Measurements from ENCODE around the gene FAM193B.
"Not testable (repeated sequence)": the region's sequence is repeated elsewhere in the genome, so short reads cannot be mapped to it uniquely, and the experiment has no call there.

Gene FAM193B

DNA sequence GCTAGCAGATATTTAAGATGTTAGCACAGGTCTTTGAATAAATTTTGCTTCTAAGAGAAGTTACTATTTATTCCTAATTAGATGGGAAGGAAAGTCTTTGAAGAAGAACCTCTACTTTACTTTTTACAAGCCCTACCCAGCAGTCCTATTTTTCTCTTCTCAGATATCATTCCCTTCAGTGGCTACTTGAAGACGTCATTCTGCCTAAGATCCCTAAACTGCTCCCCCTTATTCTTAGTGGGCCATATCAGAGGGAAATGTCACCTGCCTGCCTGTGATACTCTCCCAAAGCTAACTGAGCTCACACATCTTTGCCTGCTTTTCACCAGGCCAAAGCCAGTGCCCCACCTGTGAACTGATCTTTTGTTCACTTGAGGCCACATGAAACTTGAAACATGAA lies 21.1 kb upstream of the FAM193B start:
- no peak for DNase-seq

DNA sequence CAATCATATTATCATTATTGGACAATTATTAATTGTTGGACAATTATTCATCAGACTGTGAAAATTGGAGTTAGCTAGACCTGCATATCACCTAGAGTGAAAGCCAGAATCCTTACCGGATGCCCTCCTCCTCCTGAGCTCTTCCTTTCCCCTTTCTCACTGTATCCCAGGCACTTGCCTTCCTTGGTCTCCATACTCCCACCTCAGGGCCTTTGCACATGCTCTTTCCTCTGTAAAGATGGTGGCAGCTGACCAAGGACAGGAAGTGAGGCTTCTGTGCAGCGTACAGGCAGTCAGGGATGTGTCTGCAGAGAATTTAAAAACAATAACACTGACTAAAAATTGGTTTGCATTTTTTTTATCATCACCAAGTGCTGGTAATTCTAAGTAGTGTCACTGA lies 15.5 kb upstream of the FAM193B start:
- DNase-seq: no peak

GRCh38 chr5:177568326-177568725 lies 14.0 kb upstream of the FAM193B start:
- no peak for DNase-seq

DNA sequence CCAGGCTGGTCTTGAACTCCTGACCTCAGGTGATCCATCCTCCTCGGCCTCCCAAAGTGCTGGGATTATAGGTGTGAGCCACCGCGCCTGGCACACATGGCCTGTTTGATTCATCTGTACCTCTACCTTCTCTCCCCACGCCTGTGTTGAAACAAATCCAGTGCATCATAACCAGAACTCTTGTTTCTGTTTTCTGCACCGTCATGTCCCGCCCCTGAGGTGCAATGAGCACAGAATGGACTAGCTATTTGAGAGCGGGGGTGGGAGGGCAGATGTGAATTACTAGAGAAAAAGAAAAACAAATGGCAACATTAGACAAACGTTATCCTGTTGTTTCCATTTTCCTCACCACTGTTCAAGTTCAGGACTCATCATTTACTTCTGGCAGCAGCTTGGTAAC lies 10.7 kb upstream of the FAM193B start:
- no peak for DNase-seq

- DNase-seq: not testable (repeated sequence)
Measured at GRCh38 chr5:177559446-177559941, 5.1 kb upstream of the FAM193B start.

DNA sequence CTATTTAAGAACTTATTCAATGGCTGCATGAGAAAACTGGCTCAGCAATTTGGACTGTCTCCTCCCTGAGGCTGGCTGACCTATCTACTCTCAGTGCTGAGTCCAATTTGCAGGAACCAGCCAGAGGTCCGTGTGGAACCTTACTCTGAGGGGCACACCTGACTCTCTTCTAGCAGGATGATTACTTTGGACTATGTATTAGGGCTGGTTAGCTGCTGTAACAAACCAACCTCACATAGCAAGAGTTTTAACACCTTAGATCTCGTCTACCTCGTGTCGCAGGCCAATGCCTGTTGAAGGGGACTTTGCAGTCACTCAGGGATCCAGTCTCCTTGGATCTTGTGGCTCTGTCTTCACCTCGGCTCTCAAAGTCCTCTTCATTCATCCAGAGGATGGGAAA lies 3.4 kb upstream of the FAM193B start:
- DNase-seq: no peak

DNA sequence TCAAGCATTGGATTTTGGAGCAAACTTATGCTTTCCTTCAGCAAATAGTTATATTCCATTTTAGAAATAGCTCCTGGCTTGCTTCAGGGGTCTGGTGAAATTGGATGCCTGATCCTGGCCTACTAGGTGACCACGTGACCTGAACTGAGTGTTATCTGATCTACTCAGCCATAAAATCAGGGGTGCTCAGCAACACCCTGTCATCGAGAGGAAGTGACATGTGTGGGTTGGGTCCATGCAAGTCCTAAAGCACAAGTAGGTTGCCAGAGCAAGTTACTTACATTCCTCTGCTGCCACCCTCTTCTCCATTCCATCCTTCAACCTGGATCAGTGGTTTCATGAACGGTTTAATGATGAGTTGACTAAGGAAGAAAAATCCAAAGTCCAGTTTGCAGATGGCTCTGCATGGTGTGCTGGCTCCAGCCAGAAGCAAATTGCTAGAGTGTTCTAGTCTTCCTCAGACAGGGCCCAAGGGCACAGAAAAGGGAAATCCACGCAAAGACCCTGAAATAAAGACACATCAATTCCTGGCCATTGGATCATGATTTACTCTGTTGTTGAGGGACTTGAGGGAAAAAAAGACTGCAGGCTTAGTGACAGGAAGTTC lies 2.8 kb upstream of the FAM193B start:
- DNase-seq: no peak

GRCh38 chr5:177555665-177556064 lies 1.3 kb upstream of the FAM193B start:
- DNase-seq: no peak

DNA sequence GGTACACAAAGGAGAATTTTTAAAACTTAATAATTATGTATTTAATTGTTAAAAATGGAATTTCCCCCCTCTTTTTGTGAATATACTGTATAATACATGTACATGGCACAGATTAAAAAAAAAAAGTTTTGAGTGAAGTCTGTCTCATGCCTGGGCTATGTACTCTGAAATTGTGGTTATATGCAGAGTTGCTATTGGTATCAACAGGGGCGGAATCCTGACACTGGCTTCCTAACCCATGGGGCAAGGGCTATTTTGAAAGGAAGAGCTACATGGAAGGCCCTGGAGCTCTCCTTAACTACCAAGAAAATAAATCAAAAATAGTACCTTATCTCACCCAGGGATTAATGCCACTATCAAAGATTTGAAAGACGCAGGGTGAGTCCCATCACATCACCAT lies 865 bp upstream of the FAM193B start:
- no peak for DNase-seq

DNA sequence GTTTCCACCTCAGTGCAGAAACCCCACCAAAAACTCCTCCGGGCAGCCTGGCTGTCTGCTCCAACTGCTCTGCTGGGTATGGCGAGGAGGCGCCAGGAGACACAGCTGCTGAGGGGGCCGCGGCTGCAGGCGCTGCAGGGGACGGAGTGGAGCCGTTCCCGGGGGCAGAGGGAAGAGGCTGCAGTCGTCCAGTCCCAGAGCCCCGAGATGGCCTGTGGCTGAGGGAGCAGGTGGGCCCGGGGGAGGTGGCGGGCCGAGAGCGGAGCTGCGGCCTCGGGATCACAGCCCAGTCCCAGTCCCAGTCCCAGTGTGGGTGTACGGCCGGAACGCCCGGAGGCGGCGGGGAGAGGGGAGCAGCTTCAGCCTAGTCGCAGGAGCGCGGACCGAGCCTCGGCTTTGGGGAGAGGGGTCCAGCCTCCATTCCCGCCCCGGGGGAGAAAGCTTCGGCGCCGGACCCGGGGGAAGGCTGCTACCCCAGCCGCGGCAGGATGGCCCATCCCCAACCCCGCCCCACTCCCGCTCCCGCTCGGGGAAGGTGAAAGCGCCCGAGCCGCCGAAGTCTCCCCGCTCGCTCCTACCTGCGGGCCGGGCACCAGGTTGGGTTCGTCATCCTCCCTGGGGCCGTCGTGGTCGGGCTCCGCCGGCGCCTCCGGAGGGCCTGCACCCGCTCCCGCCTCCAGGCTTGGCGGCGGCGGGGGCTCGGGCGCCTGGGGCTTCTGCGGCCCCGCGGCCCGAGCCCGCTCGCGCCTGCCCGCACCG lies 513 bp downstream of the FAM193B start:
- peak; percentile 27 to 36 for DNase-seq

- DNase-seq: no peak
Measured at GRCh38 chr5:177552839-177553455, 1.4 kb downstream of the FAM193B start.

DNA sequence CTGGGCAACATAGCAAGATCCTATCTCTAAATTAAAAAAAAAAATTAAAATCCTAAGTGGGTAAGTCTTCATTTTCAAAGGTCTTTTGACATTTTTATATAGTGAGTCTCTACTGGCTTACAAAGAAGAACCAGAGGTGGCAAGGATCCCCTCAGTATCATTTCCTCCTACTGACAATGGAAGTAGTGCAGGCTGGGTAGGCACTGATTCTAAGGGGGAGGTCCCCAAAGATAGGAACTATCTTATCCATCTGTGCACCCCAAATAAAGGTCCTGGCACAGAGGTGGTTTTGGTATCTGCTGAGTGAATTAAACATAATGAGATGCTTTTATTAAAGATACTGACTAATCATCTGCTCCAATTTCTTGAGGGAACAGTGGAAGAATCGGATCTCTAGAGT lies 4.2 kb downstream of the FAM193B start:
- no peak for DNase-seq

DNA sequence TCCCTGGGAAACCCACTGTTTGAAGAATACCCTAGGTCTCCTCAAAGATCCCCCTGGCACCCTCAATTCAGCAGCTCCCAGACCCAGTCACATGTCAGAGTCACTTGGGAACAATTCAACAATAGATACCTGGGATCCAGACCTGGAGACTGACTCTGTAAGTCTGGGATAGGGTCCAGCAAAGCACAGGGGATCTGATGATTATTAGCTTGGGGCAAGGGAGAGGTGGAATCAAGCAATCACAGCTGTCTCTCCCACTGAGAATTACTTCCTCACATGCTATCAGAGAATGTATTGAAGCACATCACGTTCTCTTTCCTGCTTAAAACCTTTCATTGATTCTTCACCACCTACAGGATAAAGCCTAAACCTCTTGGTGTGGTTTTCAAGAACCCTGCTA lies 5.9 kb downstream of the FAM193B start:
- DNase-seq: no peak

DNA sequence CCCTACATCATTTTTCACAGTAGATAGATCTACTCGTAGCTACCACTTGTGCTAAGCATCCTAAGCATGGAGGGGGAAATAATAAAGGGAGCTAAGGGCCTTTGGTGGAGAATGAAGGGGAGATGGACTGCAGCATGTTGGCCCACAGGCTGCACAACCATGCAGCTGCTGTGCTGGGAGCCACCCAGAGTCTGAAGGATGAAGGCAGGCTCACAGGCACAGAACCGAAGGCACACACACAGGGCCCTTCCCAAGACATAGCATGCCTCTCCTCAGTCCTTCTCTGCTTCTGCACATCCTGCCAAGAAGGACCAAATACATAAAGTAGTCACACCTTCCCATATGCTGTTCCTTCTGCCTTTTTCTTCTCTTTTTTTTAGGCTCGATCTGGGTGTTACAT lies 6.6 kb downstream of the FAM193B start:
- DNase-seq: no peak

- DNase-seq: no peak
Measured at GRCh38 chr5:177546258-177546741, 8.1 kb downstream of the FAM193B start.

- DNase-seq: no peak
Measured at GRCh38 chr5:177545487-177546257, 8.7 kb downstream of the FAM193B start.

- no peak for DNase-seq
Measured at GRCh38 chr5:177542816-177543465, 11.4 kb downstream of the FAM193B start.

GRCh38 chr5:177540438-177540837 lies 13.9 kb downstream of the FAM193B start:
- DNase-seq: no peak

DNA sequence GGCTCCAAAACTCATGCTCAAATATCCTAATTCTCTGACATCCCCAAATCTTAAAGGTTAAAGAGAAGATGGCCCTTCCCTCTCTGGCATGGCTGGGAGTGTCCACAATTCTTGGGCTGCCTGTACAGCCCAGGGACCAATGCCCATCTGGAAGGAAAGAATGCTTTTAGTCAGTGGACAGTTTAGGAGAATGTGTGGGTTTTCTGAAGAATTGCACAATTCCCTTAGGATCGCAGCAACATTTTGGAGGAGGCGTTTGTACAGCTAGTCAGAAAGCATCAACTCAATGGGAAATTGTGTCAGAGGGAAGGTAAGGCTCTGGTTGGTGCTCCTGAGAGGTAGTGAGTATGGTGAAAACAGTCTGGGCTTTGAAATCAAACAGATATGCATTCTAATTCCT lies 15.0 kb downstream of the FAM193B start:
- no peak for DNase-seq

DNA sequence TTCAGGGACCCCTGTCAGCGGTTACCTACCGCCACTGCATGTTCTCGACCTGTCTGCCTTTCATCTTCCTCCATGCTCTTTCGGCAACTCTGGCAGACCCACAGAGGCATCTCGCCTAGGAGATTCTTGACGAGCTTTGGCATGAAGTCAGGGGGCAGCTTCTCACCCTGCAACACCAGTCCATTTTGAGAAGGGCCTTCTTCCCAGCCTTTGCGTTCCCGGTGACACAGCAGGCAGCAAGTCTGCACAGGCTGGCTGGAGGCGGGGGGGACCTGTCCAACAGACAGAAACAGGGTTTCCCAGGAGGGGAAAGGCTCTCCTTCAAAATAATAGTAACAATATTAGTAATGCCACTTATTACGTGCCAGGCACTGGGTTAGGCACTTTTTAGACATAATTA lies 15.5 kb downstream of the FAM193B start:
- no peak for DNase-seq

- no peak for DNase-seq
Measured at GRCh38 chr5:177537389-177538361, 16.7 kb downstream of the FAM193B start.
